HG03558 (cell line): Measurements from ENCODE around the gene PRDM10.
"Not testable (repeated sequence)": the region's sequence is repeated elsewhere in the genome, so short reads cannot be mapped to it uniquely, and the experiment has no call there.

Experiments
- ATAC-seq: cut with Tn5 transposase; IDR thresholded peaks from one replicate; pipeline ENCODE4 v1.9.1; 2021; ENCODE audit warnings: moderate number of reproducible peaks; ENCODE audit not compliant: unreplicated experiment; ENCODE audit errors: extremely low read depth

Gene PRDM10

DNA sequence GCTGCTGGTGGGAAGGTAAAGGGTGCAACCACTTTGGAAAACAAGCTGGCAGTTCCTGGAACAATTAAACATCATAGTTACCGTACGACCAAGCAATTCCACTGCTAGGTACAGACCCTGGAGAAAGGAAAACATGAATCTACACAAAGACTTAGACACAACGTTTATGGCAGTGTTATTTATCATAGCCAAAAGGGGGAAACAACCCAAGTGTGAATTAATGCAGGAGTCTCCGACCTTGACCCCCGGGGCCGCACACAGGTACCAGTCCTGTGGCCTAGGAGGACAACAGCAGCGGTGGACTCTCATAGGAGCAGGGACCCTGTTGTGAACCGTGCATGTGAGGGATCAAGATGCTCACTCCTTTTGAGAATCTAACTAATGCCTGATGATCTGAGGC is 22.5 kb downstream of the PRDM10 start:
- ATAC-seq: no peak

DNA sequence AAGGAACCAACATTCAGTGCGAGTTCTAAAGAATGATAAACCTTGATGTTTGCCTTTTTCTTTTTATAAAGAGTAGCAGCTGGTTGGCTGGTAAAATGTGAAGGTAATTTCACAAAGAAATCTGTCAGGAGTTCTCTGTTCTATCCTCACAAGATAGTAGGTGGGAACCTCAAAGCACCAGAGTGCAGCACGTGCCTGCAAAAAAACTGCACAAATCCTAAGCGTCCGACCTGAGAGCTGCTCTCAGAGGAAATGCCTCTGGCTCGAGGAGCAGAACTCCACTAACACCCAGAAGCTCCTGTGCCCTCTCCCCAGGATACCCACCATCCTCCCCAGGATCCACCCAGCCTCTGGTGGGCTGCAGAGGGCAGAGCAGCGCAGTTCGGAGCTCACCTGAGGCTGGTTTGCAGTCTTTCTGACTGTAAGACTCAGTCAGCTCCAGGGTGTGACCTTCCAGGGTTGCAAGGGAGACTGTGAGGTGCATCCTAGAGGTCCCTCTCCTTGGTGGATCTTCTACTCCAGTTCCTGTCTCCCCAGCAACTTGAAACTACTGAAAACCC is 23.5 kb downstream of the PRDM10 start:
- no peak for ATAC-seq

GRCh38 chr11:129978447-129978846 is 24.2 kb downstream of the PRDM10 start:
- ATAC-seq: no peak

- ATAC-seq: no peak
Observed at GRCh38 chr11:129976328-129976727, 26.3 kb downstream of the PRDM10 start.

GRCh38 chr11:129975543-129975942 is 27.1 kb downstream of the PRDM10 start:
- ATAC-seq: no peak

DNA sequence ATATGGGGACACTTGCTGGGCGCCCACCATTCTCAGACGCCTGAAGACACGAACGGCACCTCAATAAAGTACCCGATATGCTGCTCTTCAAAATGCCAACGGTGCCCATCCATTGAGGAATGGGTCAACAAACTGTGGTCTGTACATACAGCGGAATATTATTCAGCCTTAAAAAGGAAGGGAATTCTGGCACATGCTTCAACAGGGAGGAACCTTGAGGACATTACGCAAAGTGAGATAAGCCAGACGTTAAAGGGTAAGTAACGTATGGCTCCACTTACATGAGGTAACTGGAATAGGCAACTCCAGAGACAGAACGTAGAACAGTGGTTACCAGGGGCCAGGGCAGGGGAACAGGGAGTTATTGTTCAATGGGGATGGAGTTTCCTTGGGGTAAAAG is 28.0 kb downstream of the PRDM10 start:
- ATAC-seq: no peak

- no peak for ATAC-seq
Observed at GRCh38 chr11:129974237-129974636, 28.4 kb downstream of the PRDM10 start.

DNA sequence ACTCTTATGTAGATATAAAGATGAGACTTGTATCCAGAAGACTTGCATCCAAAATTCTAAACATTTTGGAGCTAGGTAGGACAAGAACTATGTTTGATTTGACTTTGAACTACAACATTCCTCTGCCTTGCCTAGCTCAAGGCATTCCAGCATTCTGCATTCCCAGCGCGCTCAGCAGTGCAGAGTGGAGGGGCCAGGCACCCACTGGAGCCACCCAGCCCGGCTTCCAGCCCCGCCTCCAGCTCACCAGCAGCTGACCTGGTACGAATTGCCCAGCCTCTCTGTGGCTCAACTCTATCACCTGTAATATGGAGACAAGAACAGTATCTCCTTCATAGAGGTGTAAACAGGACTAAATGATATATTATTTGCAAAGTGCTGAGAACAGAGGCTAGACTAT is 28.8 kb downstream of the PRDM10 start:
- ATAC-seq: no peak

DNA sequence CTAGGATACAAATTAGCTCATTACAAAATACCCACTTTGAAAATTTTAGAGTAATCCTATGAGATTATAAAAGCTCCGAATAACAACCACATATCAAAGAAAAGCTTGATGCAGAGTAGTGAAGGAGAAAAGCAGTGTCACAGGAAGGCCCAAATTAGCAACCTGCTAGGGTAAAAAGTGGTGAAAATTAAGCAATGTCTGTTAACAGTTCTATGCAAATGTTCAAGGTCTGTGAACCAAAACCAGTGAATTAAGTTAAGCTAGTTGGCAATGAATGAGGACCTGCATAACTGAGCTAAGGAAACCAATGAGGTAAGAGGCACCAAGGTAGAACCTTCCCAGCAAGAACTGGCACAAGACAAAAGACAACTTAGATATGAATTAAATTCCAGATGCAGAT is 29.6 kb downstream of the PRDM10 start:
- ATAC-seq: peak; percentile 62

GRCh38 chr11:129972611-129973010 is 30.0 kb downstream of the PRDM10 start:
- ATAC-seq: no peak

GRCh38 chr11:129971856-129972255 is 30.8 kb downstream of the PRDM10 start:
- ATAC-seq: not testable (repeated sequence)

DNA sequence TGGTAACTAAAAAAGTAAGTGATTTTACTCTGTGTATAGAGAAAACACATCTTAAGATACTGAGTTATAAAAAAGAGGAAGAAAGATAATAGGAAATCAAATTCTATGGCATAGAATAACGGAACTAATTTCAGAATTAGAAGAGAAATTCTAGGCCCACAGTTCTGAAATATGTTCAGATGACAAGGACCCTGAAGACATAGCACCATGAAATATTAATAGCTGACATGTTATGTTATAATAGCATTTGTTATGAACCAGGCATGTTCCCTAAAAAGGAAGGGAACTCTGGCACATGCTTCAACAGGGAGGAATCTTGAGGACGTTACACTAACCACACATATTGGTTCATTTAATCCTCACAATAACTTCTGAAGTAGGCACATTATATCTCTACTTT is 32.7 kb downstream of the PRDM10 start:
- ATAC-seq: no peak

DNA sequence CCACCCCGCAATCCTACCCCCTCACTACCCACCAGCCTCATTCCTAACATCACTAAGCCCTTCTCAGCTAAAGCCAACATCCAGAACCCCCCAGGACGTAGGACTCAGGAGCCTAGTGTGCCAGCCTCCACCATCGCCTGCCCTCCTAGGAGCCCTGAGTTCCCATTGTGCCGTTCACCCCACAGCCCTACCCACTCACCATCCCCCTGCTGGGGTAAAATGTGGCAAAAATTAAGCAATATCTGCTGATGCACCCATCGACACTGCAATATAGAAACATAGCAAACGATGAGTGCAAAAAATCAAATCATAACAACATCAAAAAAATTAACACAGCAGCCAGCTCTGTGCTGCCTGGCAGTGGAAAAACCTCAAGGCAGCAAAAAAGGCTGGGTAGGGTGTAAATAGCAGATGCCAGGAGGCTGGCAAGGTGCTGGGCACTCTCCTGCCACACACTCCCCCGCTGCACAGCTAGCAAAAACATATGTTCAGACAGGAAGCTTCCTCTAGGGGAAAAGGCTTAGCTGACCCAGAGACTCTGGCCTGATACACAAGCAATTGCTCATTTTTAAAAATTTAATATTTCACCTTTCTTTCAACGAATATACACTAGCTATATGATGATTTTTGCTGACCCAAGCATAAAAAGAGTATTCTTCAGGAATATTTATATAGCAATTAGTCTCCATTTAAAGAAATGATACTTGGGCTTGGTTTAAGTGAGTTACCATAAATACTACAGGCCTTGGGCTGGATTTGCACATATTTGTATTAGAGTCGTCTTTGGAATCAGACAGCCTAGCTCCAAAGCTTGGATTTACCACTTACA is 33.8 kb downstream of the PRDM10 start:
- no peak for ATAC-seq

GRCh38 chr11:129967996-129968395 is 34.6 kb downstream of the PRDM10 start:
- ATAC-seq: no peak

DNA sequence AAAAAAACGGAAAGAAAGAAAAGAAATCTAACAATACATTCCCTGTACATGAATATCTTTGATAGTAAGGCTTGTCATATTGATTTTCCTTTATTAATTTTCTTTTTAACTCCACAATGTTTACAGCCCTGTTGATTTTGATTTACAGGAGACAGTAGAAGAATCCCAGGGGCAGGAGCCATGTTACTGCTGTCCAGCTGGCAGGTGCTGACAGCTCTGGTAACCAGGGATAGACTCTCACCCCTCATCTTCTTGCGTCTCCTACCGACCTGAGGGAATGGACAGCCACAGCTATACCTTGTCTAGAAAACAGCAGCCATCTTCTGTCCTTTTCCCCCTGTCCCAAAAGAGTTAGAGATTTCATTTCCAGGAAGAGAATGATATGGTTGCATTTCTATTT is 37.4 kb downstream of the PRDM10 start:
- ATAC-seq: no peak

DNA sequence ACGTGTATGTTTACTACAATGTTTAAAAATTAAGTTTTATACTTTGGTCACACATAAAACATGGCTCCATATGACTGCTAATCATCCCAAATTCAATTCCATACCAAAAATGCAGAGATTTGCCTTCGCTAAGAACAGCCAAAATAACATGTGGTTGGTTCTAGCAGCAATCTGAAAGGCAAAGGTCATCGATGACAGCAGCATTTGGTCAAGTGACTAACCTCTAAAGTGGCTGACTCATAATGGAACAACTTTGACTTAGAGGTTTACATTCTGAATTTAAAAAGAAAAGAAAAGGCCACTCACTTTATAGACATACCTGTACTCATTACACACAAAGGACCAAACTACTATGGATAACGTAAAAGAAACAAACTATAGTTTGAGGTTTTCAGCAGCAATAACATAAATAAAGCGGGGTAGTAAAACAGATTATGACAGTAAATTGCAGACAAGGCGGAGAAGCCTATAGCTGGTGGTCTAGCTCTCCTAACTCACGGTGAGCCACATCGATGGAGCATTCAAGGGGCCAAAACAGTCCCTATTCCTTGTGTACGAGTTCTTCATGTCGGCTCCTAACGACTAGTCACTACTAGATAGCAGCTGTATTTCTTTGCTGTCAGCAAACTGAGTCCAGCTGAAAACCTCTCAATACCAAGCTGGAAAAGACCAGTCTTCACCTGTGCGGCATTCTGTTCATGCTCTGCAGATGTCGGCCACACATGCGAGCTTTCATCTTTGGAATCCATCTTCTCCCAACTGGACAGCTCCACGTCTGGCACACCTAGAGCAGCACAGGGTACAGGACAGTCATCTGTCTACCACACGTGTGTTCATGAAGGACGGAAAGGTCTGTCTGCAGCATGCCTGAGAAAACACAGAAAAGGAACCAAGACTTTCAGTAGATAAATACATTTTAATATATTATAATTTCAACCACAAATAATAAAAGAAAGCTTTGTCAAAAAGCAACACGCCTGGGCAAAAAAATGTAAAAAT is 42.1 kb downstream of the PRDM10 start:
- peak; percentile 74 for ATAC-seq

DNA sequence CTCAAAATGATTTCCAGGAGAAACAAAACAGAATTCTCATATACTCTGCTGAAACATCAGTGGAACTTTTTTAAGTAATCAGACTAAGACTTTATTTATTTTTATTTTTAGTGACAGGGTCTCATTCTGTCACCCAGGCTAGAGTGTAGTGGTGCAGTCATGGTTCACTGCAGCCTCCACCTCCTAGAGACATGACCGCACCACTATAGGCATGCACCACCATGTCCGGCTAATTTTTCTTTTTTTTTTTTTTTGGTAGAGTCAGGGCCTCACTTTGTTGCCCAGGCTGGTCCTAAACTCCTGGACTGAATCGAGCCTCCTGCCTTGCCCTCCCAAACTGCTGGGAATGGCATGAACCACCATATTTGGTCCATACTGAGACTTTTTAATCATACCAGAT is 42.9 kb downstream of the PRDM10 start:
- no peak for ATAC-seq

DNA sequence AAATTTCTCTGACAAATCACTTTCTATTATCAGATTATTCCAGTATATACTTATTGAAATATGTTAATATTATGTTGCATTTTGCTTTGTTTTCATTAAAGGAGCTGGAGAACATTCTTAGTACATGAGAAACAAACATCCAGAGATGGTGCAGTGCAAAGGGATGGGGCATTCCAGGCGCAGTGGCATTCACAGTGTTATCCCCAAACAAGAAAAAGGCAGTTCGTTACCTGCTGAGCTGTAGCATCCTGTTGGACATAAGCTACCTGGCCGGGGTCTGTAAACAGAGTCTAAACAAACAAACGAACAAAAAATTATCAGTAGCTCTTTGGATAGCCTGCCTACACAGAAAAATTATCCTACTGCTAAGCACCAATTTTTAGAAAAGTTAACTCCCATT is 47.4 kb downstream of the PRDM10 start:
- ATAC-seq: no peak

DNA sequence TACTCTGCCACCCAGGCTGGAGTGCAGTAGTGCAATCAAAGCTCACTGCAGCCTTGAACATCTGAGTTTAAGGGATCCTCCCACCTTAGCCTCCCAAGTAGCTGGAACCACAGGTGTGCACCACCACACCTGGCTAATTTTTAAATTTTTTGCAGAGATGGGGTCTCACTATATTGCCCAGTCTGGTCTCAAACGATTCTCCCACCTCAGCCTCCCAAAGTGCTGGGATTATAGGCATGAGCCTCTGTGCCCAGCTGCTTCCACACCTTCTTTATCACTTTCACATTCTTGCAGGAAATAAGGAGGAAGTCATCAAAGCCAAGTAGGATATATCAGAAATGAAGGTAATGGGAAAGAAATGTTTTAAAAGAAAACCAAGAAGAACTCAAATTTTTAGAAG is 47.9 kb downstream of the PRDM10 start:
- not testable (repeated sequence) for ATAC-seq

- no peak for ATAC-seq
Observed at GRCh38 chr11:129951866-129952262, 50.8 kb downstream of the PRDM10 start.
